ENCODE measurements around the gene EIF3K.
A peak's percentile ranks its signal among the peaks of the same experiment; 100 is the strongest.

EIF3K gene

GRCh38 chr19:38662537-38663155 lies 43.7 kb downstream of the EIF3K start:
- no peaks in the 10 kb centered on the region for H3K9me3 ChIP-seq (ENCODE audit: severe bottlenecking)
- no peak for TF ChIP-seq CTCF (IDR thresholded peaks at IDR 0.05; ENCODE audit: poor library complexity, severe bottlenecking)
- H3K36me3 ChIP-seq (ENCODE audit: low read depth) = peaks cover 83% of the 10 kb centered on the region
- peak overlapping the region; percentile 100 for H3K27ac ChIP-seq (ENCODE audit: poor library complexity, severe bottlenecking)
- peaks cover 96% of the 10 kb centered on the region for H3K4me1 ChIP-seq (ENCODE audit: insufficient read depth, poor library complexity, severe bottlenecking)
- H3K27me3 ChIP-seq (ENCODE audit: insufficient read depth, poor library complexity, severe bottlenecking) = no peaks in the 10 kb centered on the region
- DNase-seq (ENCODE audit: low spot score) (no peak), ATAC-seq (ENCODE audit: low read depth) (no peak)
- H3K4me3 ChIP-seq (ENCODE audit: severe bottlenecking) = no peak overlapping the region

DNA sequence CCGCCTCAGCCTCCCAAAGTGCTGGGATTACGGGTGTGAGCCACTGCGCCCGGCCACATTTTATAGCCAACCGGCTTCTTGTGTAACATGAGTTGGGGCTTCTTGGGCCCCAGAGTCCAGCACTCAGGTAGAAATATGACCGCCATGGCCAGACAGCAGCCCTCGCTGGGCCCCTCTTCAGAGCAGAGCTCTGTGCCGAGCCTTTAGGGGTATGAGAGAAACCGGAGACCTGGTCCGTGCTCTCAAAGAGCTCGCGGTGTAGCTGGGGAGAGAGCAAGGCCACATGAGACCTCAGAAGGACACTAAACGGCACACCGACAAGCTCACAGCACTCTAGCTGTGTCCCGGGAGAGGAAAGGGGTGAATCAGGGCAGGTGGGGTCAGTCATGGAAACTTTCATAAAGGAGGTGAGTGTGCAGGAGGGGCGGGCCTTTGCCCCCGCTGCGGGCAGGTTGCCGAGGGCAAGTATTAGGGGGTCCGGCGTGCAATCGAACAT lies 44.2 kb downstream of the EIF3K start:
- DNase-seq (ENCODE audit: low spot score) (no peak), ATAC-seq (ENCODE audit: low read depth) (no peak)
- H3K9me3 ChIP-seq (ENCODE audit: severe bottlenecking) = no peaks in the 10 kb centered on the region
- H3K4me1 ChIP-seq (ENCODE audit: insufficient read depth, poor library complexity, severe bottlenecking) = peaks cover 99% of the 10 kb centered on the region
- H3K27me3 ChIP-seq (ENCODE audit: insufficient read depth, poor library complexity, severe bottlenecking) = no peaks in the 10 kb centered on the region
- peaks cover 87% of the 10 kb centered on the region for H3K36me3 ChIP-seq (ENCODE audit: low read depth)
- no peak overlapping the region for H3K4me3 ChIP-seq (ENCODE audit: severe bottlenecking)
- no peak for TF ChIP-seq CTCF (IDR thresholded peaks at IDR 0.05; ENCODE audit: poor library complexity, severe bottlenecking)
- H3K27ac ChIP-seq (ENCODE audit: poor library complexity, severe bottlenecking) = peak overlapping the region; percentile 100

GRCh38 chr19:38663957-38664502 lies 45.0 kb downstream of the EIF3K start:
- Histone ChIP-seq H3K4me1 (ENCODE audit: insufficient read depth, poor library complexity, severe bottlenecking) (peaks cover 95% of the 10 kb centered on the region), H3K4me3 (ENCODE audit: severe bottlenecking) (no peak overlapping the region), H3K9me3 (ENCODE audit: severe bottlenecking) (no peaks in the 10 kb centered on the region), H3K27ac (ENCODE audit: poor library complexity, severe bottlenecking) (peak overlapping the region; percentile 100), H3K36me3 (ENCODE audit: low read depth) (peaks cover 93% of the 10 kb centered on the region), H3K27me3 (ENCODE audit: insufficient read depth, poor library complexity, severe bottlenecking) (no peaks in the 10 kb centered on the region)
- no peak for ATAC-seq (ENCODE audit: low read depth)
- DNase-seq (ENCODE audit: low spot score) = no peak
- no peak for TF ChIP-seq CTCF (IDR thresholded peaks at IDR 0.05; ENCODE audit: poor library complexity, severe bottlenecking)

DNA sequence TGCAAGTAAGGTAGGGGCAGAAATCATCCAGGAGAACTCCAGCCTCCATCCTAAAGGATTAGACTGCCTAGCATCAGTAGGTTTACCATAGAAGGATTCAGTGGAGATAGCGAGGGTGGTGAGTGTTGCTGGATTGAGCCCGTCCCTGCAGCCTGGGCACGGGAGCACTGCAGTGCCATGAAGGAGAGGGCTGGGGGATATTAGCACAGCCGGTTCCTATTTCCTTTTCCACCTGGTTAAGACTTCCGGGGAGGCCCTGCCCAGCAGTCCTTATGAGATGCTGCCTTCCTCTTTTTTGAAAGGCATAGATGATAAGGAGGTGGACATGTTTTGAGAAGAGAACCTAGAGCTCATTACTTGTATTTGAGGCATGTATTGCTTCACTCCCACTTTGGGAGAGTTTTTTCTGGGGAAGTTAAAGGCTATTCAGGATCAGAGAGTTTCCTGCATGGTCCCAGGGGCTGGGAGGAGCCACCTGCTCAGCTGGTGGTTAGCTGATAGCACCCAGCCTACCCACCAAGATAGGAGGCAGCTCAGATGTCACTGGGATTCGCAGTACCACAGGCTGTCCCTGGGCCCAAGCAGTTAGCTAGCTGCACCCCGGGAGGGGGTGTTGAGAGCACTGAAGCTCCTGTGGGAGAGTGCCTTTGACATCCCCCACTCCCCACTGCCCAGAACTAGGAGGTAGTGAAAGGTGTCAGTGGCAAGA lies 45.7 kb downstream of the EIF3K start:
- H3K4me1 ChIP-seq (ENCODE audit: insufficient read depth, poor library complexity, severe bottlenecking) = peaks cover 95% of the 10 kb centered on the region

More for the DNA sequence above, 45.7 kb downstream of the EIF3K start:
- peak; percentile 7; the same call in 2 of the 3 replicates for ATAC-seq (ENCODE audit: low read depth)
- no peak for TF ChIP-seq CTCF (IDR thresholded peaks at IDR 0.05; ENCODE audit: poor library complexity, severe bottlenecking)
- no peaks in the 10 kb centered on the region for H3K27me3 ChIP-seq (ENCODE audit: insufficient read depth, poor library complexity, severe bottlenecking)
- H3K27ac ChIP-seq (ENCODE audit: poor library complexity, severe bottlenecking) = peak overlapping the region; percentile 100
- no peak for DNase-seq (ENCODE audit: low spot score)
- no peak overlapping the region for H3K4me3 ChIP-seq (ENCODE audit: severe bottlenecking)
- peaks cover 93% of the 10 kb centered on the region for H3K36me3 ChIP-seq (ENCODE audit: low read depth)
- H3K9me3 ChIP-seq (ENCODE audit: severe bottlenecking) = no peaks in the 10 kb centered on the region

All from RWPE2 (cell line).